Lower lobe of right lung (tissue), 2 donors: ENCODE data around the gene RGS6. TPM values are rescaled to one million over a fixed set of nuclear protein-coding genes. Genes with fewer than 3 reads are reported as not detected.

ENCODE experiments used
- ATAC-seq, 2 donors: fragments of 200-7000 bp; cut with Tn5 transposase; one replicate each; pipeline ENCODE4 v1.9.1; 2020 to 2022; ENCODE audit warnings: mild to moderate bottlenecking in 2 of 2, moderate library complexity in 2 of 2
- DNase-seq: peaks from one replicate; pipeline ENCODE4 v3.0.0-alpha.2; 2020
- H3K27ac ChIP-seq: fragments of 200-600 bp; one replicate; pipeline ENCODE4 v1.8.0; 2022
- H3K27me3 ChIP-seq: fragments of 200-600 bp; one replicate; pipeline ENCODE4 v1.8.0; 2022; ENCODE audit warnings: low read depth
- H3K36me3 ChIP-seq: fragments of 200-600 bp; one replicate; pipeline ENCODE4 v1.8.0; 2022; ENCODE audit warnings: mild to moderate bottlenecking
- H3K4me1 ChIP-seq: fragments of 200-600 bp; one replicate; pipeline ENCODE4 v1.8.0; 2022
- H3K4me3 ChIP-seq: fragments of 200-600 bp; one replicate; pipeline ENCODE4 v1.8.0; 2022; ENCODE audit warnings: mild to moderate bottlenecking
- H3K9me3 ChIP-seq: fragments of 200-600 bp; one replicate; pipeline ENCODE4 v1.8.0; 2022
- intact Hi-C: fragments of 100-400 bp; cut with DNase I; formaldehyde crosslinking; loops from one replicate; pipeline ENCODE4 v1.11.0; 2022
- total RNA-seq: library from RNA; stranded (reverse); fragmentation: NEBNext Ultra II Directional; extraction: Animal tissue kit (Norgen Biotek cat#: 25700); gene quantifications from one replicate; pipeline ENCODE4 v1.2.1, GENCODE V29; 2021
- TF ChIP-seq, protein P1 (sequence below): fragments of 200-600 bp; IDR thresholded peaks from one replicate; pipeline ENCODE4 v1.8.0; 2022; ENCODE audit warnings: antibody characterized with exemption, mild to moderate bottlenecking
- donor health status: DM: no; HTN: yes; CAD: no; lungs with severe emphysema.

The RGS6 gene
- total RNA-seq, 1 donor from 2014 or later: 2.5 TPM

DNA sequence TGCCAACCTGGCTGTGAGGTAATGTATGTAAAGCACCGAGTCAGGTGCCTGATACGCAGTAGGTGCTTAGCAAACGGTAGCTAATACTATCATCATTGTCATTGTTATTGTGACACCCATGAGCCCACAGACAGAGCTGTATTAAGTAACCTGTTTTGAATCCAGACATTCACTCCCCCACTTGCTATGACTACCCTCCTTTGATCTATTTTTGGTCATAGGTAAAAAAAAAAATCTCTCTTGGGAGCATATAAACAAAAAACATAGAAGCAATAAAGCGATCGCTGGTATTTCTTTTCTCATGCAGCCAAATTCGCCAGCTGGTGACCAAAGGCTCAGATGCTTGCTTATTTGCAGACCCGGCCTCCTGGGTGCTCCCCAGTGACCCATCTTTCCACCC is 631.4 kb downstream of the RGS6 start:
- TF ChIP-seq, protein P1, sequence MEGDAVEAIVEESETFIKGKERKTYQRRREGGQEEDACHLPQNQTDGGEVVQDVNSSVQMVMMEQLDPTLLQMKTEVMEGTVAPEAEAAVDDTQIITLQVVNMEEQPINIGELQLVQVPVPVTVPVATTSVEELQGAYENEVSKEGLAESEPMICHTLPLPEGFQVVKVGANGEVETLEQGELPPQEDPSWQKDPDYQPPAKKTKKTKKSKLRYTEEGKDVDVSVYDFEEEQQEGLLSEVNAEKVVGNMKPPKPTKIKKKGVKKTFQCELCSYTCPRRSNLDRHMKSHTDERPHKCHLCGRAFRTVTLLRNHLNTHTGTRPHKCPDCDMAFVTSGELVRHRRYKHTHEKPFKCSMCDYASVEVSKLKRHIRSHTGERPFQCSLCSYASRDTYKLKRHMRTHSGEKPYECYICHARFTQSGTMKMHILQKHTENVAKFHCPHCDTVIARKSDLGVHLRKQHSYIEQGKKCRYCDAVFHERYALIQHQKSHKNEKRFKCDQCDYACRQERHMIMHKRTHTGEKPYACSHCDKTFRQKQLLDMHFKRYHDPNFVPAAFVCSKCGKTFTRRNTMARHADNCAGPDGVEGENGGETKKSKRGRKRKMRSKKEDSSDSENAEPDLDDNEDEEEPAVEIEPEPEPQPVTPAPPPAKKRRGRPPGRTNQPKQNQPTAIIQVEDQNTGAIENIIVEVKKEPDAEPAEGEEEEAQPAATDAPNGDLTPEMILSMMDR: no peak
- Histone ChIP-seq H3K36me3 (no peaks in the 10 kb centered on the region), H3K9me3 (no peaks in the 10 kb centered on the region), H3K27me3 (peaks cover 7% of the 10 kb centered on the region), H3K27ac (no peak overlapping the region), H3K4me1 (no peaks in the 10 kb centered on the region), H3K4me3 (no peak overlapping the region)
- intact Hi-C loops: no loop called here
- DNase-seq: no peak
- no peak for ATAC-seq

DNA sequence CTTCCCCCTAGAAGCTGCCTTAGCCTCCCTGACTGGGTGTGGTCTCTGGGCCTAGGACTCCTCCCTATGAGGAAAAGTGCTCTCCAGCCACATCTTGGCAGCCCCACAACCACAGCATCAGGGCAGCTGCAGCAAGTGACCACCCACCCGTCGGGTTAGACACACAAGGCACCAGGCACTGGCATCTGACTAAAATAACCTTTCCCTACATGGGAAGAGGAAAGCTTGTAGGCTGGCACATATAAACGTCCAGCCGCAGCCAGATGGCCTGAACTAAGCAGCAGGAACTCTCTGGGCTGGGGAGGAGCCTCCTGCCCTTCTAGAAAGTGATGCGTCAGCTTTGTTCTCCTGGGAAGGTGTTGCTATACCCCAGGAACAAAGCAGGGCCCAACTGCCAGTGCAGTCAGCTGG is 632.9 kb downstream of the RGS6 start:
- no peaks in the 10 kb centered on the region for H3K27me3 ChIP-seq
- intact Hi-C loops: no loop called here
- H3K36me3 ChIP-seq: no peaks in the 10 kb centered on the region
- no peaks in the 10 kb centered on the region for H3K4me1 ChIP-seq
- no peaks in the 10 kb centered on the region for H3K9me3 ChIP-seq
- ATAC-seq (no peak), DNase-seq (no peak)
- H3K27ac ChIP-seq: no peak overlapping the region
- H3K4me3 ChIP-seq: no peak overlapping the region
- TF ChIP-seq, protein P1: no peak

DNA sequence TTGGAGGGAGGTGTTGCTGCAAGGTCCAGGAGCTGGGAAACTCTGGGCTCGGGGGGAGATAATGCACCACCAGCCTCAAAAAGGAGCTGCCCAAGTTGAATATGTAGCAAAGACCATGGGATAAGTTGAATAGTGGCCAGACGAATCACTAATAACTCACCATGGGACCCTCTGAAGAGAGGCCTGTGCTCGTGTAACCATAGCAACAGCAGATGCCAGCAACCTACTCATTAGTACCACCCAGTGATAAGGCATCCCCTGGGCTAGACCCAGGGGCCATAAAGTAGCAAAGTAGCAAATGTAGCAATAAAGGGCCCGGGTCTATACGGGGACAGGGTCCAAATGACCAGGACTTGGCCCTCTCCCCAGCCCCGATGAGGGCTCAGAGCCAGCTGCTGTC is 633.7 kb downstream of the RGS6 start:
- ATAC-seq: no peak
- intact Hi-C loops: no loop called here
- Histone ChIP-seq H3K4me3 (no peak overlapping the region), H3K36me3 (no peaks in the 10 kb centered on the region), H3K4me1 (no peaks in the 10 kb centered on the region), H3K27ac (no peak overlapping the region), H3K27me3 (no peaks in the 10 kb centered on the region), H3K9me3 (no peaks in the 10 kb centered on the region)
- TF ChIP-seq, protein P1: no peak
- DNase-seq: no peak

DNA sequence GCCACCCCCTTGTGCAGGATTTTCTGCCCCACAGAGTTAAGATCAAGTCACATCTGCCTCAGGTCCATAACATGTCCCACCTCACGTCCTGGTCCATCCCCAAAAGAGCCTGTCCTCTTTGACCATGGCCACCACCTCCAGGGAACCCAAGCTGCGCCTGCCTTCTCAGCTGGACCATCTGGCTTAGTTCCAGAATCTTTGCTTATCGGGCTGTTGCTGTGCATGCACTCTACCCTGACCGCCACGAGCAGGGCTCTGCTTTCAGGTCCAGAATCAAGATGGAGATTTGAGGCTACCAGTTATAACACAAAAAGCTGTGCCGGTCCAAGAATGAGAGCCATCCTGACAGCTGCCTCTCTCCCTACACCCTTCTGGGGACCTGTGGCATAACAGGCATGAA is 635.0 kb downstream of the RGS6 start:
- no peak for ATAC-seq
- intact Hi-C loops: no loop called here
- Histone ChIP-seq H3K36me3 (no peaks in the 10 kb centered on the region), H3K27ac (no peak overlapping the region), H3K9me3 (no peaks in the 10 kb centered on the region), H3K4me3 (no peak overlapping the region), H3K4me1 (no peaks in the 10 kb centered on the region), H3K27me3 (no peaks in the 10 kb centered on the region)
- DNase-seq: no peak
- TF ChIP-seq, protein P1: no peak

DNA sequence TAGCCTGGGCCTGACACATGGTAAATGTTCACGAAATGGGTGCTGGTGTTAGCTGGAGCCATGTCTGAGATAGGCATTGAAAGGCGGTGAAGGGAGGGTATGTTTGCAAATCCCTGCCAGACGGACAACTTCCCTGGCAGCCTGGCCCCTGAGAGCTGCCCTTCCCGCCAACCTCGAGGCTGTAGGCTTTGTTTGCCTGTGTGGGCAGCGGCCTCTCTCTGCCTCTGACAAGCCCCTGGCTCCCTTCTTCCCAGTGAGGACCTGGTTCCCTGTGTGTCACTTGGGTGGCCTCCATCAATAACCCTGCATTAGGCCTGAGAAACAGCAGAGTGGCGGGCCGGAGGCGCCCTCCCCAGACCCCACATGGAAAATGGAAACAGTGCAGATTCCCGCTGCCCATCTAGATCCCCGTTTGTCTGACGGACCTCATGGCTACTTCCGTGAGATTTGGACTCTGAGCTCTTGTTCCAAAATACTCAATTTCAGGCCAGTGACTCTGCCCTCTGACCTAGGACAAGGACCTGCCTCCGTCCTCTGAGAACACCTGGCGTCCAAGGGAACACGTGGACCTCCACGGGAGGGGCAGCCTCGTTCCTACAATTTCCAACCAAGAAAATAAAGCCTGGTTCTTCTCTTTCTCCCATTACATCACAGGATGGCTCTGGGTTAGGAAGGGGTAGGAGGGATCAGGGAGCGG is 636.2 kb downstream of the RGS6 start:
- no peak for ATAC-seq
- H3K9me3 ChIP-seq: no peaks in the 10 kb centered on the region
- DNase-seq: no peak
- no peaks in the 10 kb centered on the region for H3K4me1 ChIP-seq
- TF ChIP-seq, protein P1: no peak
- H3K27ac ChIP-seq: no peak overlapping the region
- no peaks in the 10 kb centered on the region for H3K27me3 ChIP-seq
- no peak overlapping the region for H3K4me3 ChIP-seq
- H3K36me3 ChIP-seq: no peaks in the 10 kb centered on the region
- intact Hi-C loops: no loop called here
